ENCODE results near the gene EI24. TPM values are rescaled to one million over a fixed set of nuclear protein-coding genes. Genes with fewer than 3 reads are reported as not detected.
A peak's percentile ranks its signal among the peaks of the same experiment; 100 is the strongest.

The EI24 gene
- total and polyA plus RNA-seq, 2 donors (not counting 1 experiment from before 2014, with no cell fraction given): 94.6 to 180 TPM

DNA sequence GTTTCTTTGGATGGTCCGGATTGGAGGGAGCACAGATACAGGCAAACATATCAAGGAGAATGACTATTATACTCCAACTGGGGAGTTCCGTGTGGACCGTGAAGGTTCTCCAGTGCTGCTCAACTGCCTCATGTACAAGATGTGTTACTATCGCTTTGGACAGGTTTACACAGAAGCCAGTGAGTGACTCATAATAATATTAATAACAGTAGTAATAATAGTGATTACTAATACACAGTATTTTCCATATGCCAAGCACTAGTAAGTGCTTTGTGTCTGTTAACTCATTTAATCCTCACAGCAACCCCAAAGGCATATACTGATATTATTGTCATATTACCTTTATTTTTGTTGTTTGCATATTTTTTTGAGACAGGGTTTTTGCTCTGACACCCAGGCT lies 49.1 kb downstream of the EI24 start:
- peaks cover 6% of the 10 kb centered on the region for H3K36me3 ChIP-seq (ENCODE audit: control insufficient read depth, insufficient read depth, low read length)
- H3K9ac ChIP-seq (ENCODE audit: insufficient read depth, low read length): no peak overlapping the region
- H3K4me3 ChIP-seq (replicated peaks in 1 of 4; ENCODE audit: control extremely low read depth in 1 of 4, insufficient read depth in 1 of 4, low read depth in 3 of 4, low read length in 4 of 4): no peak overlapping the region
- H3K4me2 ChIP-seq (ENCODE audit: extremely low read depth, insufficient read depth, low read length): no peak overlapping the region
- DNase-seq (ENCODE audit: low read depth in 2 of 2): no peak
- H4K20me1 ChIP-seq (ENCODE audit: control insufficient read depth, extremely low read depth, insufficient read depth, low read length): no peaks in the 10 kb centered on the region
- H2AFZ ChIP-seq (ENCODE audit: low read length): no peak overlapping the region
- H3K79me2 ChIP-seq (ENCODE audit: control insufficient read depth, insufficient read depth, low read length): no peaks in the 10 kb centered on the region
- no peak overlapping the region for H3K27ac ChIP-seq (ENCODE audit: insufficient read depth, low read length)
- no peak for TF ChIP-seq EZH2 (IDR thresholded peaks at IDR 0.05; ENCODE audit: low read length, missing control alignments)
- TF ChIP-seq, protein P1, sequence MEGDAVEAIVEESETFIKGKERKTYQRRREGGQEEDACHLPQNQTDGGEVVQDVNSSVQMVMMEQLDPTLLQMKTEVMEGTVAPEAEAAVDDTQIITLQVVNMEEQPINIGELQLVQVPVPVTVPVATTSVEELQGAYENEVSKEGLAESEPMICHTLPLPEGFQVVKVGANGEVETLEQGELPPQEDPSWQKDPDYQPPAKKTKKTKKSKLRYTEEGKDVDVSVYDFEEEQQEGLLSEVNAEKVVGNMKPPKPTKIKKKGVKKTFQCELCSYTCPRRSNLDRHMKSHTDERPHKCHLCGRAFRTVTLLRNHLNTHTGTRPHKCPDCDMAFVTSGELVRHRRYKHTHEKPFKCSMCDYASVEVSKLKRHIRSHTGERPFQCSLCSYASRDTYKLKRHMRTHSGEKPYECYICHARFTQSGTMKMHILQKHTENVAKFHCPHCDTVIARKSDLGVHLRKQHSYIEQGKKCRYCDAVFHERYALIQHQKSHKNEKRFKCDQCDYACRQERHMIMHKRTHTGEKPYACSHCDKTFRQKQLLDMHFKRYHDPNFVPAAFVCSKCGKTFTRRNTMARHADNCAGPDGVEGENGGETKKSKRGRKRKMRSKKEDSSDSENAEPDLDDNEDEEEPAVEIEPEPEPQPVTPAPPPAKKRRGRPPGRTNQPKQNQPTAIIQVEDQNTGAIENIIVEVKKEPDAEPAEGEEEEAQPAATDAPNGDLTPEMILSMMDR (conservative IDR thresholded peaks at IDR 0.05 in 1 of 2, IDR thresholded peaks at IDR 0.05 in 1 of 2; ENCODE audit: low read depth in 1 of 2, low read length in 2 of 2): no peak
- peaks cover 2% of the 10 kb centered on the region for H3K4me1 ChIP-seq (ENCODE audit: control insufficient read depth, extremely low read depth, insufficient read depth, low read length)
- H3K9me3 ChIP-seq (ENCODE audit: control insufficient read depth, insufficient read depth, low read depth, low read length): no peaks in the 10 kb centered on the region
- H3K27me3 ChIP-seq (ENCODE audit: control insufficient read depth, insufficient read depth, low read length): no peaks in the 10 kb centered on the region

DNA sequence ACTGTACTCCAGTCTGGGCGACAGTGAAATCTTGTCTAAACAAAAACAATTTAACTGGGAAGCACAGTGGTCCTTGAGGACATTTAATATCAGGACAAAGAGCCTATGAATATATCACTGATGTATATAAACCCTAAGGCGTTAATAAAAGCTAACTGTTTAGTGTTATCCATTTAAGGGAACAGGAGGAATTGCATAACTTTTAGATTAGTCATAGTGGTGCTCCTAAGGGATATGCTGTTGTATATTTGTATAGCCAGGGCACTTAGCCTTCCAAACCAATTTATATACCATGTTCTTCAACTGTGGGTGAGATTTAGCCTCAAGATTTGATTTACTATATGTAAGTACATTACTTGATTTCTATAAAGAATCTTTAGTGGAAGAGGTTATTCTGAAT lies 52.7 kb downstream of the EI24 start:
- H3K79me2 ChIP-seq (ENCODE audit: control insufficient read depth, insufficient read depth, low read length): peaks cover 2% of the 10 kb centered on the region
- H4K20me1 ChIP-seq (ENCODE audit: control insufficient read depth, extremely low read depth, insufficient read depth, low read length): no peaks in the 10 kb centered on the region
- H3K27ac ChIP-seq (ENCODE audit: insufficient read depth, low read length): no peak overlapping the region
- H2AFZ ChIP-seq (ENCODE audit: low read length): no peak overlapping the region
- H3K9ac ChIP-seq (ENCODE audit: insufficient read depth, low read length): no peak overlapping the region
- no peaks in the 10 kb centered on the region for H3K9me3 ChIP-seq (ENCODE audit: control insufficient read depth, insufficient read depth, low read depth, low read length)
- H3K4me1 ChIP-seq (ENCODE audit: control insufficient read depth, extremely low read depth, insufficient read depth, low read length): peaks cover 4% of the 10 kb centered on the region
- no peak overlapping the region for H3K4me3 ChIP-seq (replicated peaks in 1 of 4; ENCODE audit: control extremely low read depth in 1 of 4, insufficient read depth in 1 of 4, low read depth in 3 of 4, low read length in 4 of 4)
- no peak overlapping the region for H3K4me2 ChIP-seq (ENCODE audit: extremely low read depth, insufficient read depth, low read length)
- H3K27me3 ChIP-seq (ENCODE audit: control insufficient read depth, insufficient read depth, low read length): no peaks in the 10 kb centered on the region
- peak; percentile 73 to 76 for DNase-seq (ENCODE audit: low read depth in 2 of 2)
- TF ChIP-seq, protein P1 (conservative IDR thresholded peaks at IDR 0.05 in 1 of 2, IDR thresholded peaks at IDR 0.05 in 1 of 2; ENCODE audit: low read depth in 1 of 2, low read length in 2 of 2): no peak
- no peak for TF ChIP-seq EZH2 (IDR thresholded peaks at IDR 0.05; ENCODE audit: low read length, missing control alignments)
- peaks cover 4% of the 10 kb centered on the region for H3K36me3 ChIP-seq (ENCODE audit: control insufficient read depth, insufficient read depth, low read length)

DNA sequence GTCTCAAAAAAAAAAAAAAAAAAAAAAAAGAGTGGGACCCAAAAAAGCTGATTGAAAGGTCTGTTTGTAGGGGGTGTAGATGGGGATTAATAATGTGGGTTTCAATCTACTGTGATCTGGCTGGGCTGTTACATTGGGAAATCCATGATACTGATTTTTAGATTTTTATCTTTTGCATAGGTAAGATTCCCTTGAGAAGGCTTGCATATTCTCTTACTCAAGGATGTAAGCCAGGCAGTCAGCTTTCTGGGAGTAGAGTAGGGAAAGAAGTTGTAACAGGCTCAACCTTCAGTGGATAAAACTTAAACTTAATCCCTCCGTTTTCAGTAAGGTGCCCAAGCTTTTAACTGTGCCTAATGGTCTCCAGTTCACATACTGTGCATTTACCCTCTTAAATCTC lies 53.8 kb downstream of the EI24 start:
- Histone ChIP-seq H4K20me1 (ENCODE audit: control insufficient read depth, extremely low read depth, insufficient read depth, low read length) (no peaks in the 10 kb centered on the region), H3K4me3 (replicated peaks in 1 of 4; ENCODE audit: control extremely low read depth in 1 of 4, insufficient read depth in 1 of 4, low read depth in 3 of 4, low read length in 4 of 4) (no peak overlapping the region), H3K4me2 (ENCODE audit: extremely low read depth, insufficient read depth, low read length) (no peak overlapping the region), H3K27ac (ENCODE audit: insufficient read depth, low read length) (no peak overlapping the region), H2AFZ (ENCODE audit: low read length) (no peak overlapping the region), H3K9me3 (ENCODE audit: control insufficient read depth, insufficient read depth, low read depth, low read length) (no peaks in the 10 kb centered on the region), H3K36me3 (ENCODE audit: control insufficient read depth, insufficient read depth, low read length) (peaks cover 4% of the 10 kb centered on the region), H3K79me2 (ENCODE audit: control insufficient read depth, insufficient read depth, low read length) (peaks cover 10% of the 10 kb centered on the region), H3K27me3 (ENCODE audit: control insufficient read depth, insufficient read depth, low read length) (no peaks in the 10 kb centered on the region), H3K4me1 (ENCODE audit: control insufficient read depth, extremely low read depth, insufficient read depth, low read length) (peaks cover 4% of the 10 kb centered on the region), H3K9ac (ENCODE audit: insufficient read depth, low read length) (no peak overlapping the region)
- no peak for DNase-seq (ENCODE audit: low read depth in 2 of 2)
- no peak for TF ChIP-seq EZH2 (IDR thresholded peaks at IDR 0.05; ENCODE audit: low read length, missing control alignments)
- TF ChIP-seq, protein P1 (conservative IDR thresholded peaks at IDR 0.05 in 1 of 2, IDR thresholded peaks at IDR 0.05 in 1 of 2; ENCODE audit: low read depth in 1 of 2, low read length in 2 of 2): no peak
